H9 (cell line): Measurements from ENCODE around the gene TMEM120A. TPM values are rescaled to one million over a fixed set of nuclear protein-coding genes. Genes with fewer than 3 reads are reported as not detected.

Experiments
- DNase-seq: peaks from one replicate; pipeline ENCODE4 v3.0.0-alpha.2; 2017
- H2AFZ ChIP-seq: one replicate; pipeline ENCODE4 v1.6.1; 2013; ENCODE audit warnings: mild to moderate bottlenecking, low read length, control low read depth, moderate library complexity
- H2AK5ac ChIP-seq: 2 replicates; pipeline ENCODE4 v1.6.1; 2013; ENCODE audit warnings: low read length, control low read depth, mixed read lengths; ENCODE audit not compliant: insufficient read length
- H2BK120ac ChIP-seq: one replicate; pipeline ENCODE4 v1.6.1; 2013; ENCODE audit warnings: low read depth, mild to moderate bottlenecking, low read length, control low read depth, inconsistent platforms; ENCODE audit not compliant: poor library complexity, severe bottlenecking
- H2BK12ac ChIP-seq: 2 replicates; pipeline ENCODE4 v1.6.1; 2013; ENCODE audit warnings: low read length, control low read depth, mixed read lengths, low read depth; ENCODE audit not compliant: insufficient read length
- H2BK15ac ChIP-seq: 2 replicates; pipeline ENCODE4 v1.6.1; 2013; ENCODE audit warnings: low read depth, low read length, control low read depth
- H2BK20ac ChIP-seq: one replicate; pipeline ENCODE4 v1.6.1; 2013; ENCODE audit warnings: low read depth, mild to moderate bottlenecking, low read length, control low read depth, inconsistent platforms; ENCODE audit not compliant: poor library complexity, severe bottlenecking
- H2BK5ac ChIP-seq: 2 replicates; pipeline ENCODE4 v1.6.1; 2013; ENCODE audit warnings: low read length, control low read depth, mixed read lengths; ENCODE audit not compliant: insufficient read length
- H3K14ac ChIP-seq: 2 replicates; pipeline ENCODE4 v1.6.1; 2013; ENCODE audit warnings: low read length, control low read depth; ENCODE audit not compliant: insufficient read depth
- H3K18ac ChIP-seq: 2 replicates; pipeline ENCODE4 v1.6.1; 2013; ENCODE audit warnings: low read depth, mild to moderate bottlenecking, mixed read lengths, low read length, control low read depth; ENCODE audit not compliant: insufficient read length
- H3K23ac ChIP-seq: 2 replicates; pipeline ENCODE4 v1.6.1; 2013; ENCODE audit warnings: low read length, control low read depth, mixed read lengths, low read depth; ENCODE audit not compliant: insufficient read length
- H3K23me2 ChIP-seq: 2 replicates; pipeline ENCODE4 v1.6.1; 2013; ENCODE audit warnings: low read depth, mild to moderate bottlenecking, mixed read lengths, low read length, control low read depth; ENCODE audit not compliant: insufficient read length, poor library complexity, severe bottlenecking
- H3K27ac ChIP-seq: 2 replicates; pipeline ENCODE4 v1.5.1; 2013; ENCODE audit warnings: low read length, control low read depth, mixed read lengths, low read depth; ENCODE audit not compliant: insufficient read length
- H3K27me3 ChIP-seq: 2 replicates; pipeline ENCODE4 v1.6.1; 2013; ENCODE audit warnings: low read length, control low read depth, inconsistent platforms; ENCODE audit not compliant: insufficient read depth
- H3K4ac ChIP-seq: 2 replicates; pipeline ENCODE4 v1.6.1; 2013; ENCODE audit warnings: low read depth, mild to moderate bottlenecking, control low read depth, inconsistent platforms, low read length, moderate library complexity
- H3K4me1 ChIP-seq: 2 replicates; pipeline ENCODE4 v1.6.1; 2013; ENCODE audit warnings: low read length, control low read depth, inconsistent platforms; ENCODE audit not compliant: insufficient read depth
- H3K4me2 ChIP-seq: 2 replicates; pipeline ENCODE4 v1.6.1; 2013; ENCODE audit warnings: low read length, control low read depth, mixed read lengths; ENCODE audit not compliant: insufficient read length, insufficient read depth
- H3K56ac ChIP-seq: 2 replicates; pipeline ENCODE4 v1.6.1; 2013; ENCODE audit warnings: low read depth, mild to moderate bottlenecking, mixed read lengths, low read length, control low read depth; ENCODE audit not compliant: insufficient read length
- H3K79me1 ChIP-seq: 2 replicates; pipeline ENCODE4 v1.6.1; 2013; ENCODE audit warnings: low read depth, mild to moderate bottlenecking, moderate library complexity, low read length, control low read depth, inconsistent platforms; ENCODE audit not compliant: insufficient read depth, poor library complexity, severe bottlenecking
- H3K79me2 ChIP-seq: 2 replicates; pipeline ENCODE4 v1.6.1; 2013; ENCODE audit warnings: low read length, control low read depth, inconsistent platforms; ENCODE audit not compliant: insufficient read depth
- H3K9ac ChIP-seq: 2 replicates; pipeline ENCODE4 v1.6.1; 2013; ENCODE audit warnings: low read length, control low read depth, mixed read lengths; ENCODE audit not compliant: insufficient read length; ENCODE audit errors: extremely low read depth
- H3K9me3 ChIP-seq: one replicate; pipeline ENCODE4 v1.6.1; 2013; ENCODE audit warnings: low read depth, low read length, inconsistent platforms; ENCODE audit not compliant: control insufficient read depth
- H3T11ph ChIP-seq: one replicate; pipeline ENCODE4 v1.6.1; 2013; ENCODE audit warnings: mild to moderate bottlenecking, low read length, control low read depth, inconsistent platforms
- H4K20me1 ChIP-seq: one replicate; pipeline ENCODE4 v1.6.1; 2013; ENCODE audit not compliant: control insufficient read depth, insufficient read length, insufficient read depth
- H4K5ac ChIP-seq: 2 replicates; pipeline ENCODE4 v1.6.1; 2013; ENCODE audit warnings: low read depth, mild to moderate bottlenecking, mixed read lengths, low read length, control low read depth; ENCODE audit not compliant: insufficient read length
- H4K8ac ChIP-seq: replicated peaks from 2 replicates; pipeline ENCODE4 v1.6.1; 2013; ENCODE audit warnings: low read length, control low read depth, mixed read lengths, low read depth; ENCODE audit not compliant: insufficient read length
- H4K91ac ChIP-seq: 2 replicates; pipeline ENCODE4 v1.6.1; 2013; ENCODE audit warnings: low read depth, mild to moderate bottlenecking, moderate library complexity, mixed read lengths, low read length, control low read depth; ENCODE audit not compliant: insufficient read length
- H3K27ac Mint-ChIP-seq, 3 experiments: 2 replicates in 2 of 3; 3 replicates in 1 of 3; pipeline ENCODE4 v1.8.0; 2020 to 2021; ENCODE audit warnings: mixed read lengths in 3 of 3, mild to moderate bottlenecking in 1 of 3, moderate library complexity in 1 of 3
- H3K27me3 Mint-ChIP-seq: 2 replicates; pipeline ENCODE4 v1.8.0; 2021; ENCODE audit warnings: low read depth, mild to moderate bottlenecking, moderate library complexity, mixed read lengths
- H3K36me3 Mint-ChIP-seq, 3 experiments: 2 replicates in 2 of 3; 3 replicates in 1 of 3; pipeline ENCODE4 v1.8.0; 2020 to 2021; ENCODE audit warnings: low read depth in 3 of 3, mixed read lengths in 3 of 3; ENCODE audit not compliant: insufficient read depth in 1 of 3
- H3K4me1 Mint-ChIP-seq, 2 experiments: 2 replicates each; pipeline ENCODE4 v1.8.0; 2020; ENCODE audit warnings: mixed read lengths in 2 of 2
- H3K4me3 Mint-ChIP-seq, 2 experiments: 2 replicates in 1 of 2; 3 replicates in 1 of 2; pipeline ENCODE4 v1.8.0; 2020 to 2021; ENCODE audit warnings: mild to moderate bottlenecking in 2 of 2, mixed read lengths in 2 of 2, moderate library complexity in 1 of 2
- H3K9me3 Mint-ChIP-seq, 2 experiments: 2 replicates in 1 of 2; 3 replicates in 1 of 2; pipeline ENCODE4 v1.8.0; 2020; ENCODE audit warnings: mild to moderate bottlenecking in 2 of 2, mixed read lengths in 2 of 2, moderate library complexity in 1 of 2
- CTCF ChIP-seq: fragments of 200-600 bp; sonication (generic); conservative IDR thresholded peaks from 3 replicates; pipeline ENCODE4 v1.8.0; 2021; ENCODE audit warnings: antibody characterized with exemption, mild to moderate bottlenecking
- WGBS: extraction: QIAGEN DNeasy Blood & Tissue Kit; methylation state at CpG from one replicate; pipeline ENCODE4 v1.1.7; 2013; ENCODE audit warnings: missing lambda C conversion rate, low lambda C conversion rate, mixed read lengths; ENCODE audit not compliant: insufficient read length; ENCODE audit errors: extremely low coverage; 5-methylcytosine and 5-hydroxymethylcytosine counted together
- total RNA-seq: library from RNA; stranded (reverse); gene quantifications from 2 replicates; pipeline ENCODE4 v1.2.1, GENCODE V29; 2021

Gene TMEM120A
- total RNA-seq, 1 experiment from 2014 or later = 30.0 TPM

- Histone ChIP-seq H2BK20ac (no peak overlapping the region), H4K91ac (no peak overlapping the region), H3K4me1 (no peaks in the 10 kb centered on the region), H3K23ac (no peak overlapping the region), H4K5ac (no peak overlapping the region), H3K9ac (no peak overlapping the region), H2AFZ (no peak overlapping the region), H2AK5ac (no peak overlapping the region), H4K20me1 (no peaks in the 10 kb centered on the region), H3K79me2 (no peaks in the 10 kb centered on the region), H2BK120ac (no peak overlapping the region), H2BK12ac (no peak overlapping the region), H4K8ac (no peak overlapping the region), H3K56ac (no peak overlapping the region), H3K18ac (no peak overlapping the region), H2BK15ac (no peak overlapping the region), H3K9me3 (no peaks in the 10 kb centered on the region), H3K23me2 (no peaks in the 10 kb centered on the region), H3K27me3 (no peaks in the 10 kb centered on the region), H3K4me2 (no peak overlapping the region), H2BK5ac (no peak overlapping the region), H3K79me1 (no peaks in the 10 kb centered on the region), H3K27ac (no peak overlapping the region), H3K14ac (no peak overlapping the region), H3T11ph (no peak overlapping the region), H3K4ac (no peak overlapping the region)
- no CpG with 5 or more reads among the region's 7 CpGs for WGBS
- no peaks in the 10 kb centered on the region for H3K9me3 Mint-ChIP-seq
- TF ChIP-seq CTCF = peak; percentile 55
- H3K36me3 Mint-ChIP-seq = peaks cover 17 to 47% (median 44%) of the 10 kb centered on the region in 3 experiments; a peak in 6 of 7 replicates
- peak overlapping the region in 1 of 3 experiments; percentile 58; a peak in 2 of 7 replicates for H3K27ac Mint-ChIP-seq
- no peaks in the 10 kb centered on the region for H3K27me3 Mint-ChIP-seq
- peaks cover 16% of the 10 kb centered on the region in 2 experiments for H3K4me1 Mint-ChIP-seq
- DNase-seq = no peak
- H3K4me3 Mint-ChIP-seq = no peak overlapping the region
Observed at GRCh38 chr7:75961218-75961617, 33.2 kb downstream of the TMEM120A start.
